HG03039 (cell line): ENCODE data around the gene DOK7.
"Not testable (repeated sequence)": the region's sequence is repeated elsewhere in the genome, so short reads cannot be mapped to it uniquely, and the experiment has no call there.

Experiments
- ATAC-seq: cut with Tn5 transposase; IDR thresholded peaks from one replicate; pipeline ENCODE4 v1.9.1; 2021; ENCODE audit warnings: mild to moderate bottlenecking, moderate library complexity; ENCODE audit not compliant: unreplicated experiment

The DOK7 gene

DNA sequence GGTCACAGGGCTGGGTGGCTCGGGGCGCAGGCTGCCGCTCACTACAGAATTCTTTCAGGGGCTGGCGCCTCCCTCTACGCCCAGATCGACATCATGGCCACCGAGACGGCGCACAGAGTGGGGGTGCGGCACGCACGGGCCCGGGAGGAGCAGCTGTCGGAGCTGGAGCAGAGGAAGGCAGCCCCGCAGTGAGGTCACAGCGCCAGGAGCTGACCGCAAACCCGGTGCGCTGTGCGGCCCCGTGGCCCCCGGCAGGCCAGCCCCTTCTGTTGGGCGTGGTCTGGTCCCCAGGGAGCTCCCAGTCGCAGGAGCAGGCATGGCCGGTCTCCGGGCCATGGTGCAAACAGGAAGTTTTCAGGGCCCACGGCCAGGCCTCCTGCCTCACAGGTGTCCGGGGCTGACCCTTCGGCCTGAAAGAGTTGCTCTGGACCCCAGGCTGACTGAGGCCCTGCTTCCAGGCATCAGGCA is 37.6 kb downstream of the DOK7 start:
- no peak for ATAC-seq

GRCh38 chr4:3501126-3501824 is 38.2 kb downstream of the DOK7 start:
- ATAC-seq = no peak

DNA sequence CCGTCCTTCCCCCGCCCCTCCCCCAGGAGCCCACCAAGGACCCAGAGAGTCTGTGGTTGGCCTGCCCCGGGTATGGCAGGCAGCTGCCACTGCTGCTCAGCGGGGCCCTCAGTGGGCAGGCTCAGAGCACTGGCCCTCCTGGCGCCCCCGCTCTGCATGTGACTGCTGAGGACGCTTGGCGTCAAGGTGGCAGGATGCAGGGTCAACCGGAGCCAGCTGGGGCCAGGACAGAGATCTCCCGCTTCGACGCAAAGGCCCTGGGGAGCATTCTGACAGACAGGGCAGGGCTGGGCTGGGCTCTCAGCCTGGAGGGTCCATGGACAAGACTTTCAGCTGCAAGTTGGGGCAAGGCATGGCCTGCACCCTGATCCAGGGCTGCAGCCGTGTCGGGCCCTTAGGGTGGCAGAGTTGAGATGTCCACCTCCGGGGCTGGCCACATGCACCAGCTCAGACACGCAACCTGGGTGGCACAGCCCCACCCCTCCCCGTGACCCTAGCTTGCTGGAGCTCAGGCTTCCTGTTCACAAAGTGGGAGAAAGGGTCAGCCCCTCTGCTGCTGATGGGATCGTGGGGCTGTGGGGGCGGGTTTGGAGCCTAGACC is 38.8 kb downstream of the DOK7 start:
- no peak for ATAC-seq

- no peak for ATAC-seq
Measured at GRCh38 chr4:3502941-3503936, 40.1 kb downstream of the DOK7 start.

DNA sequence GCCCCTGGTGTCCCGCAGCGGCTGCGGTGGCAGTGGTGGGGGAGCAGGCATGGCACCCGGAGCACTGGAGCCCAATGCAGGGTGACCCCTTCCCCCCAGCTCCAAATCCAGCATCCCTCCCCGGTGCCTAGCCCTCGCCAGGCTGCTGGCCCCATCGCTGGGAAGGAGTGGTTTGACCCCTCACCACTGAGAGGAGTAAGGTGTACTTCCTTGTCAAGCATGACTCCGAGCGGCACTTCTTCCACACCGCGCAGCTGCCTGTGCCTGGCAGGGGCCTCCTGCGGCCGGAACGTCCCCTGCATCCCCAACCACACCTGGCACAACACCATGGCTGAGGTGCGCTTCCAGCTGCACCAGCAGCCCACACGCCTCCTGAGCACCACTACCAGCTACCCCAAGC is 42.1 kb downstream of the DOK7 start:
- no peak for ATAC-seq

GRCh38 chr4:3508542-3508941 is 45.4 kb downstream of the DOK7 start:
- no peak for ATAC-seq

DNA sequence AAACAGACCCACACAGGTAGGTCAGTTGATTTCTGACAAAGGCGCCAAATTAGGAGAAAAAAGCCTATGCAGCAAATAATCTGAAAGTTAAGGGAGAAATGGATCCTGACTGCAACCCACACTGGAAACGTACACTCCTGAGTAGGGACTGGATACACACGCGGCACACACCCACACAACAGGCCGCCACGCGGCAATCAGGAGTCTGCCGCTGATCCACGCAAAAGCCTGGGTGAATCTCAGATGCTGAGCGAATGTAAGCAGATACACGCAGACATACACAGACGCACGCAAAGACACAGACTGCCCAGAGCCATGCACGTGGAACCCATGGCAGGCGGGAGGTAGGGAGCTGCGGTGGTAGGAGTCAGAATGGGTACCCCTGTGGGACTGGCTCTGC is 47.4 kb downstream of the DOK7 start:
- ATAC-seq = no peak

DNA sequence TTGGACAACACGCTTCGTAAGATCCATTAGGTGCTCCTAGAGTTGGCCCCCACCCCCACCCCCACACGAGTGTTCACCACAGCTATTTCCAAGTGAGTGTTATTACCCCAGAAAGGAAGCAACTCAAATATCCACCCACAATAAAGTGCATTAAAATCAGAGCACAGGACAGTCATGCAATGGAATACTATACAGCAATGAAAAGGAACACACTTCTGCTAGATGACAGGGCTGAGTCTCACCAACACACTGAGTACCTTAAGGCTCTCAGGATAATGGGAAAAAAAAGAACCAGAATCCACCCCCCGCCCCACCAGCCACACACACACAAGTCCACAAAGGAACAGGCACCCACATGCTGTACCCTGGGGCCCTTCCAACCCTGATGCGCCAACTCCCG is 48.1 kb downstream of the DOK7 start:
- no peak for ATAC-seq

- not testable (repeated sequence) for ATAC-seq
Measured at GRCh38 chr4:3511601-3512000, 48.5 kb downstream of the DOK7 start.

GRCh38 chr4:3512279-3512678 is 49.2 kb downstream of the DOK7 start:
- ATAC-seq = no peak

- no peak for ATAC-seq
Measured at GRCh38 chr4:3512719-3513118, 49.6 kb downstream of the DOK7 start.

DNA sequence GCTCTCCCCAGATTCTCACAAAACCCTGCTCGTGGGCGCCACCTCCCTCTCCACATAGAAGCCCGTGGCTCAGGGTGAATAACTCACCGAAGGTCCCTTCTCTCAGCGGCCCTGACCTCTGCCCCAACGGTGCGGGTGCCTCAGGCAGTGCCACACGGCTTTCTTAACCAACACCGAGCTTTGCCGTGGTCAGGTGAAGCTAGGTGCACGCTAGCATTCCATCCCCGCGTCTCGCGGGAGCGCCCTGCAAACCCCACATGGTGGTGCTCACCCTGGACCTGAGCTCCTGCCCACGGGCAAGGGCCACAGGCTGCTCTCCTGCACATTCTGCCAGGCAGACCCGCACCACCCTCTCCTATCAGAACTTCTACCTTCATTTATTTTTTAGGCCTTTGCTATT is 50.7 kb downstream of the DOK7 start:
- ATAC-seq = no peak

GRCh38 chr4:3514221-3514780 is 51.2 kb downstream of the DOK7 start:
- no peak for ATAC-seq

GRCh38 chr4:3514806-3515501 is 51.8 kb downstream of the DOK7 start:
- ATAC-seq = no peak

DNA sequence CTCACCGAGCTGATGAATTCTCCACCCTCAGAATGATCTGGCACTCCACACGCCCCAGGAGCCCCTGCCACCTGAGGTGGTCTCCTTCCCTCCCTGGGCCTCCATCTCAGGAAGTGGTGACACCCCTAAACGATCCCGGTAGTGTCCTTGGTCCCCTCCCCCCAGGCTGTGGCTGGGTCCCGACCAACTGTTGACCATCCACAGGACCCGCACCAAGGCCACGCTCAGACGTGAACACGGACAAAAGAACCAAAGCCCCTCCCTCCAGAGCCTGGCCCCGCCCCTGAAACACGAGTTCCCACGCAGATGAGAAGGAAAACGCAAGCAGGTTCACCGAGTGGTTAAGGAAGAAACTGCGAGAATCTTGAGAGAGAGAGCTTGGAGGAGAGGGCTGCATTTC is 52.5 kb downstream of the DOK7 start:
- no peak for ATAC-seq

DNA sequence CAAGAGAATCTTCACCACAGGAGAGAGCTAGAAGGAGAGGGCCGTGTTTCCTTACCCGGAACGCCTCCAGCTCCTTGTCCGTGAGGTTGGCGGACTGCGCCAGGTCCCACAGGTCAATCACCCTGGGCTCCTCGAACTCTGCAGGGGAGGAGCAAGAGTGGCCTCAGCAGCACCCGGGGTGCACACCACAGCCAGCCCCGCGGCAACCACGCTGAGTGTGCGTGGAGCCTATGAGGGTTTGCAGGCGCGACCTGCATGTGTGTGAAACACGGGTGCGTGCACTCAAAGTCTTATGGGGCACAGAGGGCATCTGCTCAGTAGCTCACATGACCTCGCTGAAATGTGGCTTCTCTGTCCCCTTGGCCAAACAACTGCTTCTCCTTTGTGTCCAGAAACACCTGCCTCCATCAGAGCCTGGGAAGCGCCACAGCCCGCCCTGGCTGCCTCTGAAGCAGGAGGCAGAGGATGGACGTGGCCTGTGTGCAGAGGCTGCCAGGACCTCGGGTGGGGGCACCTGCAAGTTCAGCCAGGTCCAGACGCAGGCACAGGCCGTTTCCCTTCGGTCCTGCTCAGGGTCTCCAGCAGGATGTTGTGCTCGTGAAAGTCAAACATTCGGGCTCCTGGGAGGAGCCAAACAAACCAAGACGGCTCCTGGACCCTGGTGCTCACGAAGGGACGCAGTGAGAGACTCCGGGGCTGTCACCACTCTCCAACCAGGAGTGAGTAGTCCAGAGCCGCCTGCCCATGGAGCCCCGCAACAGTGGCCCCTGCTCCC is 53.1 kb downstream of the DOK7 start:
- no peak for ATAC-seq

DNA sequence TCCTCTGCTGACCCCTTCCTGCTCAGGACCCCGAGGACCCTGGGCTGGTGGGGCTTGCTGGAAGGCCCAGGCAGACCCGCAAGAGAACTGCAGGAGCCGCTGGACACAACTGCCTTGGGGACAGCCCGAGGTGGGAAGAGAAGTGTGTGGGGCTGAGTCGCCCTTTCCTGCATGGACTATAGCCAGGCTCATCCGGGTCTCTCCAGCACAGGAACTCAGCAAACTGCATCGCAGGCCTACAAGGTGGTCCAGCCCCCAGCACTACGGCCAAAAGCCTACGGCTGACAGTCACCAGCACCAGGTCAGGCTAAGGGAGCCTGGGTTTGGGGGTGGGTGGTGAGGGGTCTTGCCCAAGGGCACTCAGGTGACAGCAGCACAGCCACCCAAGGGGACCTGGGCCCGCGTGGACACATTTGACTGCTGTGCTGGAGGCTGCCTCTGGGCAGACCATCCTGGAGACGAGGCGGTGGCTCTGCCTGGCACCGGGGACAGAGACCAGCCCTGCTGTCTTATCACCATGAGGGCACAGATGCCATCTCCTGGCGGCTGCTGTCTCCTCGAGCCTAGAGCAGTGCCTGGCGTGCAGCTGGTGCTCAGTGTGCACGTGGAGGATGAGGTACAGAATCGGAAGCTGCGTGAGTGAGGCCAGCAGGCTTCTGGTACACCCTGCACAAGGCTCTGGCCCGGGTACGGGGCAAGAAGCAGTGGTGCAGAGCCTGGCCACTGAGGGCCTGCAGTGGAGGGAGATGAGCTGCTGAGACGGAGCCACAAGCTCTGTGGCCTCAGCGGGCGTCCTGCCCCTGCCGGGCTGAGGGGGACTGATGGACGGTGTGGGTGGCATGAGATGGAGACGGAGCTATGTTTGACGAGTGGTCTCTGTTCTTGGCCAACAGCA is 54.0 kb downstream of the DOK7 start:
- ATAC-seq = no peak

GRCh38 chr4:3517731-3518510 is 54.8 kb downstream of the DOK7 start:
- no peak for ATAC-seq
